ENCODE results near the gene AK8.

The AK8 gene

DNA sequence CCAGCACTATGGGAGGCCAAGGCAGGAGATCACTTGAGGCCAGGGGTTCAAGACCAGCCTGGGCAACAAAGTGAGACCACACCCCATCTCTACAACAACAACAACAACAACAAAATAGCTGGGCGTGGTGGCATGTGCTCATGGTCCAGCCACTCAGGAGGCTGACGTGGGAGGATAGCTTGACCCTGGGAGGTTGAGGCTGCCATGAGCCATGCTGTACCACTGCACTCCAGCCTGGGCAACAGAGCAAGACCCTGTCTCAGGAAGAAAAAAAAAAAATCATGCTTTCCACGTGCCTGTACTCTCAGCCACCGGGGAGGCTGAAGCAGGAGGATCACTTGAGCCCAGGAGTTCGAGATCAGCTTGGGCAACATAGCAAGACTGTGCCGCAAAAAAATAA lies 36.8 kb upstream of the AK8 start:
- Histone ChIP-seq H3K4me3 (ENCODE audit: low read depth, low read length) (no peak overlapping the region), H3K79me2 (no peaks in the 10 kb centered on the region), H3K9me3 (ENCODE audit: control insufficient read depth, low read length) (no peaks in the 10 kb centered on the region), H3K4me2 (ENCODE audit: low read length) (no peak overlapping the region), H3K36me3 (ENCODE audit: control insufficient read depth, insufficient read depth, low read length) (no peaks in the 10 kb centered on the region), H3K27ac (no peak overlapping the region), H3K4me1 (no peaks in the 10 kb centered on the region), H3K27me3 (ENCODE audit: control insufficient read depth, insufficient read depth, low read length) (no peaks in the 10 kb centered on the region), H3K9ac (no peak overlapping the region), H2AFZ (no peak overlapping the region)
- TF ChIP-seq, protein P1, sequence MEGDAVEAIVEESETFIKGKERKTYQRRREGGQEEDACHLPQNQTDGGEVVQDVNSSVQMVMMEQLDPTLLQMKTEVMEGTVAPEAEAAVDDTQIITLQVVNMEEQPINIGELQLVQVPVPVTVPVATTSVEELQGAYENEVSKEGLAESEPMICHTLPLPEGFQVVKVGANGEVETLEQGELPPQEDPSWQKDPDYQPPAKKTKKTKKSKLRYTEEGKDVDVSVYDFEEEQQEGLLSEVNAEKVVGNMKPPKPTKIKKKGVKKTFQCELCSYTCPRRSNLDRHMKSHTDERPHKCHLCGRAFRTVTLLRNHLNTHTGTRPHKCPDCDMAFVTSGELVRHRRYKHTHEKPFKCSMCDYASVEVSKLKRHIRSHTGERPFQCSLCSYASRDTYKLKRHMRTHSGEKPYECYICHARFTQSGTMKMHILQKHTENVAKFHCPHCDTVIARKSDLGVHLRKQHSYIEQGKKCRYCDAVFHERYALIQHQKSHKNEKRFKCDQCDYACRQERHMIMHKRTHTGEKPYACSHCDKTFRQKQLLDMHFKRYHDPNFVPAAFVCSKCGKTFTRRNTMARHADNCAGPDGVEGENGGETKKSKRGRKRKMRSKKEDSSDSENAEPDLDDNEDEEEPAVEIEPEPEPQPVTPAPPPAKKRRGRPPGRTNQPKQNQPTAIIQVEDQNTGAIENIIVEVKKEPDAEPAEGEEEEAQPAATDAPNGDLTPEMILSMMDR (IDR thresholded peaks at IDR 0.05), result no peak

DNA sequence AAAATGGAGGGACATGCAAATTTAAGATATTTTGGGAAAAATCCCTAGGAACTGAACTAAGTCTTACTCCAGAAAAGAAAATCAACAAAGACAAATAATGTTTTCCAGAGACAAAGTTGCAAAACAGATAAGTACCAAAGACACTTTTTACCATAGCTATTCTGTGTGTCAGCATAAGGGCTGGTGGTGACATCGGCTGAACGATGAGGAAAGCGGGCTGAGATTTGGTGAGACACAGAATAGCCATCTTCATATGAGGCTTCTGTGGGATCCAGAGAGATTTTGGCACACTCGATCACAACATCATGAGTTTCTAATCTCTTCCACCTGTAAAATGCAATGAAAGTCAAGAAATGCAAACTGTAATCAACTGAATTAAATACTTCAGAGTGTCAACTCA lies 34.0 kb upstream of the AK8 start:
- H3K27me3 ChIP-seq (ENCODE audit: control insufficient read depth, insufficient read depth, low read length), result no peaks in the 10 kb centered on the region
- H3K79me2 ChIP-seq, result no peaks in the 10 kb centered on the region
- TF ChIP-seq, protein P1 (IDR thresholded peaks at IDR 0.05), result no peak
- no peaks in the 10 kb centered on the region for H3K36me3 ChIP-seq (ENCODE audit: control insufficient read depth, insufficient read depth, low read length)
- no peaks in the 10 kb centered on the region for H3K4me1 ChIP-seq
- H2AFZ ChIP-seq, result no peak overlapping the region
- no peaks in the 10 kb centered on the region for H3K9me3 ChIP-seq (ENCODE audit: control insufficient read depth, low read length)
- H3K4me3 ChIP-seq (ENCODE audit: low read depth, low read length), result no peak overlapping the region
- H3K9ac ChIP-seq, result no peak overlapping the region
- no peak overlapping the region for H3K27ac ChIP-seq
- H3K4me2 ChIP-seq (ENCODE audit: low read length), result no peak overlapping the region

DNA sequence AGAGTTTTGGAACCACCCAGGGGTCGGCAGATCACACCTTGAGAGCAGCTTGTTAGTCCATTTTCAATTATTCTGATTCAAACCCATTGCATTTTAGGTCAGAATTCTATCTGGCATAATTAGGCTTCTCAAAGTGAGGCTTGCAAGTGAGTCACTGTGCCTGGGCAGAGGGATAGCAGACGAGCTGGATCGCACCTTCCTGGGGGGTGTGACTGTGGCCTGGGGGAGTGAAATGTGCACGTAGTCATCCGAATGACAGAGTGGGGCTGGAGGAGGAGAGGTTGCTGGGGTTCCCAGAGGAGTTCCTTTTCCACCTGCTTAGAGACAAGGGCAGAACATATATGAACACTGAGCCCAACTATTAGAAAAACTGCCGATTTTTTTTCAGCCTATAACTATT lies 32.3 kb upstream of the AK8 start:
- Histone ChIP-seq H3K27ac (no peak overlapping the region), H3K9me3 (ENCODE audit: control insufficient read depth, low read length) (no peaks in the 10 kb centered on the region), H3K4me3 (ENCODE audit: low read depth, low read length) (no peak overlapping the region), H3K4me2 (ENCODE audit: low read length) (no peak overlapping the region), H3K27me3 (ENCODE audit: control insufficient read depth, insufficient read depth, low read length) (no peaks in the 10 kb centered on the region), H2AFZ (no peak overlapping the region), H3K4me1 (no peaks in the 10 kb centered on the region), H3K9ac (no peak overlapping the region), H3K36me3 (ENCODE audit: control insufficient read depth, insufficient read depth, low read length) (no peaks in the 10 kb centered on the region), H3K79me2 (no peaks in the 10 kb centered on the region)
- TF ChIP-seq, protein P1 (IDR thresholded peaks at IDR 0.05), result no peak

DNA sequence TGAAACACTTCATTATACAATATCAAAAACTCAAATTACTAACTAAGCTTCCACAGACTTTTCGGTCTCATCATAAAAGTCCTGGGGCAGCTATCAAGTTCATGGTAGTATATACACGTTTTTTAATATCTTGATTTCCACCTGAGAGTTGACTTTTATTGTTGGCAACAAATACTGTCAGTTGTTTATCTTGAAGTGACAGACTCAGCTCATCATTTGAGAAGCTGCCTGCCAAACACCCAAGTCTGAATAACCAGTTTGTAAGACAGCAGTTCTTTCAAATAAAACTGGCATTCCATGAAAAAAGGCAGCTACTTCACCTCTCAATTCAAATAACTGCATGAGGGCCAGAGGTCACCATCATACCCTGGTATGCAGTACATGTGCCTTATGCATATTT lies 31.2 kb upstream of the AK8 start:
- H3K4me2 ChIP-seq (ENCODE audit: low read length), result no peak overlapping the region
- TF ChIP-seq, protein P1 (IDR thresholded peaks at IDR 0.05), result no peak
- H3K36me3 ChIP-seq (ENCODE audit: control insufficient read depth, insufficient read depth, low read length), result no peaks in the 10 kb centered on the region
- H3K27ac ChIP-seq, result no peak overlapping the region
- no peak overlapping the region for H2AFZ ChIP-seq
- no peak overlapping the region for H3K9ac ChIP-seq
- H3K27me3 ChIP-seq (ENCODE audit: control insufficient read depth, insufficient read depth, low read length), result no peaks in the 10 kb centered on the region
- no peaks in the 10 kb centered on the region for H3K79me2 ChIP-seq
- no peaks in the 10 kb centered on the region for H3K9me3 ChIP-seq (ENCODE audit: control insufficient read depth, low read length)
- H3K4me3 ChIP-seq (ENCODE audit: low read depth, low read length), result no peak overlapping the region
- no peaks in the 10 kb centered on the region for H3K4me1 ChIP-seq

DNA sequence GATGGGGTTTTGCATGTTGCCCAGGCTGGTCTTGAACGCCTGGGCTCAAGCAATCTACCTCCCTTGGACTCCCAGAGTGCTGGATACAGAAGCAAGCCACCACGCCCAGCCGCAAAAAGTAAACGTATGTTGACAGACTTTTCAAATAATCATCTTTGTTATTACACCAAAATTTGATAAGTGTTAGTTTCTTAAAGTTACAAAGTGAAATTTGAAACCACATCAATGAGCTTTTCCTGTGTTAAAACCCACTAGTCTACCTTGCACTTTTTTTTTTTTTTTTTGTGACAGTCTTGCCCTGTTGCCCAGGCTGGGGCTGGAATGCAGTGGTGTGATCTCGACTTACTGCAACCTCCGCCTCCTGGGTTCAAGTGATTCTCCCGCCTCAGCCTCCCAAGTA lies 30.6 kb upstream of the AK8 start:
- no peaks in the 10 kb centered on the region for H3K4me1 ChIP-seq
- no peaks in the 10 kb centered on the region for H3K79me2 ChIP-seq
- no peak overlapping the region for H3K9ac ChIP-seq
- no peaks in the 10 kb centered on the region for H3K27me3 ChIP-seq (ENCODE audit: control insufficient read depth, insufficient read depth, low read length)
- TF ChIP-seq, protein P1 (IDR thresholded peaks at IDR 0.05), result no peak
- H3K36me3 ChIP-seq (ENCODE audit: control insufficient read depth, insufficient read depth, low read length), result no peaks in the 10 kb centered on the region
- H3K4me3 ChIP-seq (ENCODE audit: low read depth, low read length), result no peak overlapping the region
- no peak overlapping the region for H3K4me2 ChIP-seq (ENCODE audit: low read length)
- no peak overlapping the region for H2AFZ ChIP-seq
- no peak overlapping the region for H3K27ac ChIP-seq
- H3K9me3 ChIP-seq (ENCODE audit: control insufficient read depth, low read length), result no peaks in the 10 kb centered on the region

Data from parathyroid adenoma (tissue), 2 donors.